ENCODE results near the gene SFMBT2. TPM values are rescaled to one million over a fixed set of nuclear protein-coding genes. Genes with fewer than 3 reads are reported as not detected.

The SFMBT2 gene
- total RNA-seq, 4 donors from 2014 or later = 1.2 to 5.5 (median 3.2) TPM

- no peak for TF ChIP-seq POLR2AphosphoS5 (IDR thresholded peaks at IDR 0.05)
- WGBS = 78% methylated on average over 17 of the region's 17 CpGs
- H3K27ac ChIP-seq = no peak overlapping the region
- no peaks in the 10 kb centered on the region for H3K4me1 ChIP-seq
- no peak for DNase-seq (ENCODE audit: low spot score in 2 of 2)
- no peaks in the 10 kb centered on the region for H3K9me3 ChIP-seq
- no peaks in the 10 kb centered on the region for H3K36me3 ChIP-seq
- H3K27me3 ChIP-seq = peaks cover 6% of the 10 kb centered on the region
- H3K4me3 ChIP-seq = no peak overlapping the region
These were observed 292.8 kb downstream of the SFMBT2 start for GRCh38 chr10:7117806-7118674.

GRCh38 chr10:7117177-7117799, 293.5 kb downstream of the SFMBT2 start:
- no peaks in the 10 kb centered on the region for H3K4me1 ChIP-seq
- no peaks in the 10 kb centered on the region for H3K36me3 ChIP-seq
- no peak for DNase-seq (ENCODE audit: low spot score in 2 of 2)
- H3K27me3 ChIP-seq = peaks cover 6% of the 10 kb centered on the region
- no peak overlapping the region for H3K4me3 ChIP-seq
- no peaks in the 10 kb centered on the region for H3K9me3 ChIP-seq
- 82% methylated on average over 5 of the region's 5 CpGs for WGBS
- H3K27ac ChIP-seq = no peak overlapping the region
- TF ChIP-seq CTCF (IDR thresholded peaks at IDR 0.05) = no peak
- no peak for TF ChIP-seq POLR2A (IDR thresholded peaks at IDR 0.05)
- TF ChIP-seq POLR2AphosphoS5 (IDR thresholded peaks at IDR 0.05) = no peak
- TF ChIP-seq EP300 (IDR thresholded peaks at IDR 0.05) = no peak

GRCh38 chr10:7111561-7111960, 299.3 kb downstream of the SFMBT2 start:
- TF ChIP-seq EP300 (IDR thresholded peaks at IDR 0.05) (no peak), POLR2A (IDR thresholded peaks at IDR 0.05) (no peak), CTCF (IDR thresholded peaks at IDR 0.05) (no peak), POLR2AphosphoS5 (IDR thresholded peaks at IDR 0.05) (no peak)
- WGBS = 75% methylated on average over 3 of the region's 3 CpGs
- peaks cover 6% of the 10 kb centered on the region for H3K27me3 ChIP-seq
- no peak overlapping the region for H3K4me3 ChIP-seq
- no peak for DNase-seq (ENCODE audit: low spot score in 2 of 2)
- H3K27ac ChIP-seq = no peak overlapping the region
- no peaks in the 10 kb centered on the region for H3K9me3 ChIP-seq
- H3K4me1 ChIP-seq = no peaks in the 10 kb centered on the region
- no peaks in the 10 kb centered on the region for H3K36me3 ChIP-seq

GRCh38 chr10:7111089-7111488, 299.7 kb downstream of the SFMBT2 start:
- Histone ChIP-seq H3K9me3 (no peaks in the 10 kb centered on the region), H3K27ac (no peak overlapping the region), H3K36me3 (no peaks in the 10 kb centered on the region), H3K27me3 (peaks cover 6% of the 10 kb centered on the region), H3K4me1 (no peaks in the 10 kb centered on the region), H3K4me3 (no peak overlapping the region)
- WGBS = 94% methylated on average over 3 of the region's 3 CpGs
- TF ChIP-seq EP300 (IDR thresholded peaks at IDR 0.05) = no peak
- TF ChIP-seq CTCF (IDR thresholded peaks at IDR 0.05) = no peak
- no peak for TF ChIP-seq POLR2AphosphoS5 (IDR thresholded peaks at IDR 0.05)
- TF ChIP-seq POLR2A (IDR thresholded peaks at IDR 0.05) = no peak
- no peak for DNase-seq (ENCODE audit: low spot score in 2 of 2)

Data from suprapubic skin (tissue), 4 donors.